GM12872 (cell line): ENCODE results near the gene CACNA1D.

ENCODE experiments used
- CTCF ChIP-seq: IDR thresholded peaks from 3 replicates; pipeline ENCODE4 v1.5.1; 2011; ENCODE audit warnings: low read depth, mild to moderate bottlenecking, low read length, moderate library complexity; ENCODE audit not compliant: insufficient read depth

Gene CACNA1D

GRCh38 chr3:53490459-53490968 lies 3.9 kb upstream of the CACNA1D start:
- no peak for TF ChIP-seq CTCF

GRCh38 chr3:53491276-53491675 lies 3.1 kb upstream of the CACNA1D start:
- TF ChIP-seq CTCF = no peak

GRCh38 chr3:53493595-53493962 lies 832 bp upstream of the CACNA1D start:
- no peak for TF ChIP-seq CTCF

GRCh38 chr3:53495146-53495519 lies 722 bp downstream of the CACNA1D start:
- TF ChIP-seq CTCF = no peak

GRCh38 chr3:53495520-53496391 lies 1.3 kb downstream of the CACNA1D start:
- no peak for TF ChIP-seq CTCF

- TF ChIP-seq CTCF = no peak
Measured at GRCh38 chr3:53496392-53496670, 1.9 kb downstream of the CACNA1D start.

GRCh38 chr3:53496984-53497383 lies 2.6 kb downstream of the CACNA1D start:
- TF ChIP-seq CTCF = no peak
